IPS-18c (cell line): ENCODE results near the gene SUPT3H.
"Not testable (repeated sequence)": the region's sequence is repeated elsewhere in the genome, so short reads cannot be mapped to it uniquely, and the experiment has no call there.

ENCODE experiments used
- H3K4me3 ChIP-seq: 2 replicates; pipeline ENCODE4 v1.7.0; 2013; ENCODE audit warnings: low read depth, mild to moderate bottlenecking, low read length, moderate library complexity; ENCODE audit not compliant: insufficient read depth
- H3K9me3 ChIP-seq: one replicate; pipeline ENCODE4 v1.6.1; 2013; ENCODE audit warnings: mild to moderate bottlenecking, low read length, moderate library complexity; ENCODE audit not compliant: control insufficient read depth, insufficient read depth

The SUPT3H gene

DNA sequence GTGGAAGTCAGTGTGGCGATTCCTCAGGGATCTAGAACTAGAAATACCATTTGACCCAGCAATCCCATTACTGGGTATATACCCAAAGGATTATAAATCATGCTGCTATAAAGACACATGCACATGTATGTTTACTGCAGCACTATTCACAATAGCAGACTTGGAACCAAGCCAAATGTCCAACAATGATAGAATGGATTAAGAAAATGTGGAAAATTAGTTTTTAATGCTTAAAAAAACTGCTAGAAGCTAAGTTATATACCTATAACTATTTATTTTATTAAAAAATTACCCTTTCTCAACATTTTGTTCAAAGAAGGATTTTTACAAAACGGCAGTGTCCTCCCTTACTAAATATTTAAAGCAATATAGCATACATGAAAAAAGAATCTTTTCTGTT lies 335.1 kb downstream of the SUPT3H start:
- not testable (repeated sequence) for H3K9me3 ChIP-seq, H3K4me3 ChIP-seq

DNA sequence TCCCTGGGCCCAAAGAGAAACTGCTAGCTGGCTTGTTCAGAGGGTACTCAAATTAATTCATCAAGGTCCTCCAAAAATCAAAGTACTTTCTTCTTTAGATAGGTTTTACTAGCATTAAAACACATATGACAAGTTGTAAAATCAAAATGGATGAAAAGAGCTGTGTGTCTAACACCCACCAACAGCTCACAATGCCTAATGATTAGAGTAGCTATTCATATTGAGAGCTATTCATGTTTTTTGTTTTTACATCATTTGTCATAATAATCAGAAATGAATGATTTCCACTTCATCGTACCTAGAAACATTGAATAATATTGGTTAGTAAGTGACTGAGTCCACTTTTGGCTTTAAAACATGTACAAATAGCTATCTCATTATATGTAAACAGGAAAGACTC lies 339.5 kb downstream of the SUPT3H start:
- no peak overlapping the region for H3K4me3 ChIP-seq

DNA sequence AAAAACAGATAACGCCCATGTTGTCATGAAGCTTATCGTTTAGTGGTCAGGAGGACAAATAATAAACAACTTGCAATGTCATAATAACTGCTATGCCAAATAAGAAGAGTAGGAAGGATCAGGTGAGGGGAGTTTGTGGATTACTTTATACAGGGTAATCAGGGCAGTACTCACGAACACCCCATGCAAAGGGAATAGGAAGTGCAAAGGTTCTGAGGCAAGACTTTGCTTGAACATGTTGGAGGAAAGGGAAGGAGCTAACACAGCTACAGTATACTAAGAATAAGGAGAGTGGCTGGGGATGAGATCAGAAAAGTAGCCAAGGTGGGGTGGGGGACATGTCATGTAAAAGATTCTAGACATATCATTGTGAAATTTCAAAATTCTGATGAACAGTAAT lies 341.6 kb downstream of the SUPT3H start:
- Histone ChIP-seq H3K9me3 (no peaks in the 10 kb centered on the region), H3K4me3 (no peak overlapping the region)

More for the DNA sequence above, 339.5 kb downstream of the SUPT3H start:
- no peaks in the 10 kb centered on the region for H3K9me3 ChIP-seq

DNA sequence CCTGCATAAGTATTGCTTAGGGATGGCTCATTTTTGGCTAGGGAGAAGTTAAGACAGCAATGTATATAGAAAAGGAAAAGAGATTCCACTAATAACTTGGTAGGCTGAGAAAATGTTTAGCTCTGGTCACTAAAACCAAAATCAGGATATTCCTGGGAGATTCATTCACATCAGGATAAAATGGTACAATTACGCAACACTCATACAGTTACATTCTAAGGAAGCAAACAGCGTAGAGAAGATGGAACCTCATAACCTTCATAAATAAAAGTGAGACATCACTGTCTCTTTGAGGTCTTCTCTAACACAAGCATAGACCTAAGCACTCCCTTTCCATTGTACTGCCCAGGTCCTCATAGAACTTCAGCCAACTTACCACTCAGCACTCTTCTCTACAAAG lies 345.3 kb downstream of the SUPT3H start:
- Histone ChIP-seq H3K9me3 (no peaks in the 10 kb centered on the region), H3K4me3 (no peak overlapping the region)

DNA sequence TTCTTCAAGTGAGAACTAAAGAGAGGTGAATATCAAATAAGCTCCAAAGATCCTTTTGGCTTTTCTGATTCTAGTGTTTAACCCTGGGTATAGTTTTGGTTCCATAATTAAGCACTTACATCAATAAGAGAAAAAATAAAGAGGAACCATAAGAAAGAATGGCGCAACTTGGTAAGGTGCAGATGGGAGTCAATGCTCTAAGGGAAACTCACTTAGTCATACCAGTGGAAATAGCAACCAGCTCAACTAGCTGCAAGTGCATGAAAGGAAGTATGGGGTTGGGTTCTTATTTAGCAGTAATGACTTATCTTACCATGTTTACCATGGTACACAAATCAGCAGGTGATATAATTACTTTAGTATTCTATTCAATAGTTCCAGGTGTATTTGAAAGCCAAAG lies 346.1 kb downstream of the SUPT3H start:
- H3K4me3 ChIP-seq: no peak overlapping the region
- no peaks in the 10 kb centered on the region for H3K9me3 ChIP-seq

DNA sequence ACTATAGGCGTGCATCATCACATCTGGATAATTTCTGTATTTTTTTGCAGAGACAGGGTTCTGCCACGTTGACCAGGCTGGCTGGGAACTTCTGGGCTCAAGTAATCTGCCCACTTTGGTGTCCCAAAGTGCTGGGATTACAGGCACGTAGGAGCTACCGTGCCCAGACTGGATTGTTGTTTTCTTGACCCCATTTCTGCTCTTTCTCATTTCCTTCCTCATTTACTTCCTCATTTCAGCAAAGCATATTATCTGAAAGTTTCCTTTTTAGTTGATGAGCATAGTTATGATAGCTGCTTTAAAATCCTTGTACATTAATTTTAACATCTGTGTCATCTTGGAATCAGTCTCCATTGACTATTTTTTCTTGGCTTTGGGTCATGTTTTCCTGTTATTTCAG lies 350.6 kb downstream of the SUPT3H start:
- H3K4me3 ChIP-seq: no peak overlapping the region
- H3K9me3 ChIP-seq: no peaks in the 10 kb centered on the region

DNA sequence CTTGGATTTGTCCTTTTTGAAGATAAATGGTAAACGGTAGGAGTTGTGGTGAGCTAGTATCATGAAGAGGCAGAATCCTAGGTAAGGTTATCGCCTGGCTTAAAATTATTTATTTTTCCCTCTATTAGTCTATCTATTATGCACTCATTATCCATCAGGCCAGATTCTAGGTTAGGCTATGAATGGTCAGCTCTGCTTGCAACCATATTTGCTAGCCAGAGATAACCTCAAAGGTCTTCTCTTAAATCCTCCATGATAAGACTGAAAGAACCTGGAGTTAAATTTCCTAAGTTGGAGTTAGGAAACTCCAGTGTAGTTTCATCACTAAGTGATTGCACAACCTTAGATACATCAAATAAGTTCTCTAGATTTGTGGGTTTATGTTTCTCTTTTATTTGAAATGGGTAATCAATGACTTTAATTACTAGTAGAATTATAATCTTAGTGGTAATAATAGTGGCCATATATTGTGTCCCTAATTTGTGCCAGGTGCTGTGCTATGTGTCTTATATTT lies 351.7 kb downstream of the SUPT3H start:
- H3K9me3 ChIP-seq: no peaks in the 10 kb centered on the region

DNA sequence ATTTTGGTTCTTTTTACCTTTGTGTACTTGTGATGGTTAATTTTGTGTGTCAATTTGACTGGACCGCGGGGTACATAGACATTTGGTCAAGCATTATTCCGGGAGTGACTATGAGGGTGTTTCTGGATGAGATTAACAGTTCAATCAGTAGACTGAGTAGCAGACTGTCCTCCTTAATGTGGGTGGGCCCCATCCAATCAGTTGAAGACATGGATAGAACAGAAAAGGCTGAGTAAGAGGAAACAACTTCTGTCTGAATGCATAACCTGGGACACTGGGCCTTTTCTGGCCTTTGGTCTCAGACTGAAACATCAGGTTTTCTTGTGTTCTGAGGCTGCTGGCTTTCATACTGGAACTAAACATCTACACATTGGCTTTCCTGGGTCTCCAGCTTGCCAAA lies 353.1 kb downstream of the SUPT3H start:
- H3K4me3 ChIP-seq: no peak overlapping the region
- H3K9me3 ChIP-seq: no peaks in the 10 kb centered on the region

More for the DNA sequence above, 351.7 kb downstream of the SUPT3H start:
- H3K4me3 ChIP-seq: no peak overlapping the region

DNA sequence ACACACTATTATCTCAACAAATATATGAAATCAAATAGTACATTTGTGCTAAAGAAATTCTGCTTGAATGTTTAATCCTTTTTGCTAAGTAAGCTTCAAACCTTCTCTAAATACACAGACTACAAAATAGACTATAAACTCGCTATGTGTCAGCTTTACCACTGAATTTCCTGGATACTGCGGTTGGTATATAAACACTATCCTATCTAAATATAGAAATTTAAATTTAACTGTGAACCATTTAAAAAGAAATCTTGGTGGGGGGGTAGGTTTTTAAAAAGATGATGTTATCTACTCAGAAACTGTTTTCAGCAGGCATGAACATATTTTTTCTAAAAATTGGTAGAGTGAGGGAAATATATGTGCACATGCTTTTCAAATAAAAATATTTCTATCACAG lies 356.1 kb downstream of the SUPT3H start:
- H3K4me3 ChIP-seq: no peak overlapping the region
- no peaks in the 10 kb centered on the region for H3K9me3 ChIP-seq

DNA sequence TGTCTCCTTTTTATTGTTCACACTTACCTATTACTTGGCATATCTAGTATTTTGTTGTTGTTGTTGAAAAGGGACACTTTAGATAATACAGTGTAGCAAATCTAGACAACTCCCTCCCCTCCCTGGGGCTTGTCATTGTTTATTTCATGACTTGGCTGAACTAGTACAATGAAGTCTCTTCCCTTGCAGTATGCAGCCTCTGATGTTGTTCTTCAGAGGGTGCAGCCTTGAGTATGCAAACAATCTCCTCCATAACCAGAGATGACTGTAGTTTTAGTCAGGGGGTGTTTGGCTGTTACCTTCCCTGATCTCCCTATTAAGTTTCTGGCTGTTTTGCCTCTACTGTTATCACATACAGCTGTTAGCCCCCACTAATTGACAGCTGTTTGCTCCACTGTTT lies 365.0 kb downstream of the SUPT3H start:
- Histone ChIP-seq H3K4me3 (no peak overlapping the region), H3K9me3 (no peaks in the 10 kb centered on the region)

DNA sequence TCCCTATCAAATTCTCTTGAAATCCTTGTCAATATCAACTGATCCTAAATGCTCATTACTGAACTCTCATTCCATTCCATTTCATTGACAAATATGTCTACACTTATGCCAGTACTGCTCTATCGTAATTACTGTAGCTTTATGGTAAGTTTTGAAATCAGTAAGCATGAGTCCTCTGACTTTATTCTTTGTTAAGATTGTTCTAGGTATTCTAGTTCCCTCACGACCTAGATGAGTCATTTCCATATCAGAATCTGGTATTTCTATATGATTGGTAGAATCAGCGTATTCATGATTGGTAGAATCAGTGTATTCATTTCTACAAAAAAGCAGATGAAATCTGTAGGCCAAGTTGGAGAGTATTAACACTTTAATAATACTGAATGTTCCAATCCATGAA lies 368.2 kb downstream of the SUPT3H start:
- H3K4me3 ChIP-seq: no peak overlapping the region

DNA sequence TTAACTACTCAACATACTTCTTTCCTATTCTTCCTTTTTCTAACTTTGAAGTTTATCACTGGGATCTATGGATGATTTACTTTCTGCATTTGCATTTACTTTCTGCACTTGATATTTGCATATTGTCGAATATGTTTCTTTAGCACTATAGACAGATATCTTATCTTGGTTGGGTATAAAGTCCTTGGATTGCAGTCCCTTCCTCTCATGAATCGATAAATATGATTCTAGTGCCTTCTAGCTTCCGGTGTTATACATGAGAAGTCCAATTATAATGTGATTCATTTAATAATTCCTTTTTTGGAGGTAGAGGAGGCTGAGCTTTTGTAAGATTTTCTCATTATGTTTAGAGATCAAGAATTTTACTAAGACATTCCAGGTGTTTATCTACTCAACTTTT lies 370.8 kb downstream of the SUPT3H start:
- Histone ChIP-seq H3K4me3 (no peak overlapping the region), H3K9me3 (no peaks in the 10 kb centered on the region)

More for the DNA sequence above, 368.2 kb downstream of the SUPT3H start:
- H3K9me3 ChIP-seq: no peaks in the 10 kb centered on the region

DNA sequence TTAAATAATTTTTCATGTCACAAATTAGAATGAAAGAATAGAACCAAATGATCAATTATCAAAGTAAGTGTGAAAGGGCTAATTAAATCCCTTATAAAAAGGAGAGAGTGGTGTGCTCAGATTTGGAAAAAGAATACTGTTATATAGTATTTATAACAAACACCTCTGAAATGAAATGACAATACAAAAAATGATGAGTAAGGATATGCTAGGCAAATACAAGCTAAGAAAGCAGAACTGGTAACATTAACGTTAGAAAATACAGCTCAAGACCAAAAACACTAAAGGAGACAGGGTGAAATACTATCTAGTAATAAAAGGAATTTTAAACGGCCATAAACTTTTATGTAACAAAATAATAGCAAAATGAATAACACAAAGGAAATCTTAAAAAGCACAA lies 373.8 kb downstream of the SUPT3H start:
- no peaks in the 10 kb centered on the region for H3K9me3 ChIP-seq
- no peak overlapping the region for H3K4me3 ChIP-seq

DNA sequence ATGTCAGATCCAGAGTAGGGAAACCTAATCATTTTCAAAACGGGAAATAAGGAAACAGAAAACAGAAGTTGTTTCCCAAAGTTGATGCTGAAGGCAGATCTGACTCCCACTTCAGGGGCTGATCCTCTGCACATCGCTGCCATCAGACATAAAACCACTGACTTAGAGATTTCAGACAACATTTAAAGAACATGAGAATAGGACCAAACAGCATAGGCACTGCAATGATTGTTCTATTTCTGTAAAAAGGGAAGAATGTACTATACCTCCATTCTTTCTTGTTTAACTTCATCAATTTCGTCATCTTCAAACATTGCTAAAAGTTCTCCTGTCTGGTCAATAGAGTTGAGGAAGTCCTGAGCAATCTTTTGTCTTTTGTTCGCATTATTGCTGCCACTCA lies 374.3 kb downstream of the SUPT3H start:
- H3K4me3 ChIP-seq: no peak overlapping the region

DNA sequence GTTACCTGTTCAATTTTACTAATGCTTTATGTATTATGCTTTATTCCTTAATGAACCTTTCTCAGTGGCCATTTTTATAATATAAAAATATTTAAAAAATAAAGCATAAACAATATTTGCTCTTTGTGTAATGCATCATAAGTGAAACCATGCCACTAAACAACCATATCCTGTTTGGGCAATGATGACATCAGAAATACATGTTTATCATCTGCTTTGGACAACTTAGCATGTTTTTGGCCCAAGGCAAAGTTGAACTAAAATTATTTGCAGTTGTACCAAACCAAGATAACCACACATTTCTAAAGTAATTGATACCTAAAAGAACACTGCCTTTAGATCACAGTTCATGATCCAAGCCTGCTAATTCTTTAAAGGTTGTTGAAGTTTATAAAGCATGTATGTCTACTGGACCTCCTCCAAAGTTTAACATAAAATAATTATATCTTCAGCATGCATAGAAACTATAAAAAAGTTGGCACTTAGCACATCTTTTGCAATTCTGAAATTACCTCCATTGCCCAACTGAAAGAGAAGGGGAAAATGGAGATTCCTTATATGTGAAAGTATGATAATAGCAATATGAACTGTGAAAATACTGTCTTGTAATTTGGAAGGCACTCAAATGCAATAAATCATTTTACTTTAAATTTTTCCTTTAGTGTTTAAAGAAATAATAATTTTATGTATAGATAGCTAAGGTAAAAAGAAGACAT lies 375.2 kb downstream of the SUPT3H start:
- Histone ChIP-seq H3K4me3 (no peak overlapping the region), H3K9me3 (no peaks in the 10 kb centered on the region)

More for the DNA sequence above, 374.3 kb downstream of the SUPT3H start:
- no peaks in the 10 kb centered on the region for H3K9me3 ChIP-seq

DNA sequence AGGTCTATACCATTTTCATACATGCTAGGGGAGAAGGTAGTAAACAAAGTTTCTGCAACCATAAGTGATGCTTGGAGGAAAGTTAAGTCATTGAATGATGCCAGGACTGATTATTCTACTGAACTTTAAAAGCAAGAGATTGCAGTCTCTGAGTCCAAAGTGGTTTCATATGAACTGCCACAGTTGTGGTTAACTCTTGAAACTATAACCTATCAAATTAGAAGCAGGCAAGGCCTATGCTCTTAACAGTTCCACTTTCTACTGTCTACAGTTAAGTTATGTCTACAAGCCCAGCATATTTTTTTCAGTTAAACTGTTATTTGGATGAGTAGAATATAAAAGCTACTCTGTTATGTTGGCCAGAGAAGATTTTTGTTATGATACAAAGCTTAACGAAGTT lies 376.1 kb downstream of the SUPT3H start:
- no peak overlapping the region for H3K4me3 ChIP-seq
- no peaks in the 10 kb centered on the region for H3K9me3 ChIP-seq

DNA sequence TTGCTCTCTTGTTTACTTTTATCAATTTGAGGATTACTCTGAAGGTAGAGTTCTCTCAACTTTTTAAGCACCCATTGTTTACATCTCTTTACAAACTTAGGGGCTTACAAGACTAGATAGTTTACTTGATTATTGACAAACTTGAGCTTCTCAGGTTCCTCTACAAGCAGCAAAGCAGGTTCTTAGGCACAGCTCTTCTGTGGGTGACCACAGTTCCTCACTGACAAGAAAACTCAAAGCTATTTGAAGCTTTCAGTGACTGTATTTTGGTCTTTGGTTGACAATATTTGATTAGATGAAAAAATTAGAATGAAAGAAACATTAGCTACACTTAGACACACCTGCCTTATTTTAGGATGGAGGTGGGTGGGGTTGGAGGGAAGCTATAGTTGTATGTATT lies 376.9 kb downstream of the SUPT3H start:
- no peaks in the 10 kb centered on the region for H3K9me3 ChIP-seq

DNA sequence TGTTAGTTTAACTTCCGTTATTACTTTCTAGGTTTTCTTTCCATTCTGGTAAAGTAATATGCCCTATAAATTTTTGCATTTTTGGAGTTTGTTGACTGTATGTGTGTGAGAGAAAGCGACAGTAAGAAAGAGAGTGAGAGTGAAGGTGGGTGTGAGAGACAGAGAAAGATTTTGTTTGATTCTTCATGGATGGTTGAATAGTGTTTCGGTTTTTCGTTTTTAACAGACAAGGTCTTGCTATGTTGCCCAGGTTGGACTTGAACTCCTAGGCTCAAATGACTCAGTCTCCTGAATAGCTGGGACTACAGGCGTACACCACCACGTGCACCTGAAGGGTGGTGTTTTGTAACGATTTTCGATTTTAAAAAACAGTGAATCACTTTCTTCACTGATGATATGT lies 378.7 kb downstream of the SUPT3H start:
- Histone ChIP-seq H3K9me3 (no peaks in the 10 kb centered on the region), H3K4me3 (no peak overlapping the region)

More for the DNA sequence above, 376.9 kb downstream of the SUPT3H start:
- H3K4me3 ChIP-seq: no peak overlapping the region
